GM18520 (cell line): Measurements from ENCODE around the gene IL1A.

Source experiments
- ATAC-seq: cut with Tn5 transposase; IDR thresholded peaks from one replicate; pipeline ENCODE4 v1.9.1; 2021; ENCODE audit not compliant: unreplicated experiment

The IL1A gene

GRCh38 chr2:112764071-112765044 lies 19.9 kb downstream of the IL1A start, which contains the start of gene CKAP2L:
Gene CKAP2L (minus strand): TSS chr2:112764609. CDS start chr2:112764598, 11 bp downstream.
- ATAC-seq = peak; percentile 97

- ATAC-seq = no peak
Measured at GRCh38 chr2:112762276-112762675, 22.0 kb downstream of the IL1A start.

- no peak for ATAC-seq
Measured at GRCh38 chr2:112760149-112760548, 24.1 kb downstream of the IL1A start.

- ATAC-seq = no peak
Measured at GRCh38 chr2:112758711-112759110, 25.6 kb downstream of the IL1A start.

GRCh38 chr2:112757265-112757664 lies 27.0 kb downstream of the IL1A start:
- no peak for ATAC-seq

GRCh38 chr2:112756207-112756606 lies 28.1 kb downstream of the IL1A start:
- ATAC-seq = no peak

GRCh38 chr2:112755444-112755843 lies 28.8 kb downstream of the IL1A start:
- ATAC-seq = no peak

GRCh38 chr2:112754564-112754963 lies 29.7 kb downstream of the IL1A start:
- ATAC-seq = no peak

- ATAC-seq = no peak
Measured at GRCh38 chr2:112752667-112753066, 31.6 kb downstream of the IL1A start.

GRCh38 chr2:112751451-112752197 lies 32.7 kb downstream of the IL1A start:
- ATAC-seq = no peak

GRCh38 chr2:112750560-112750843 lies 33.8 kb downstream of the IL1A start:
- ATAC-seq = no peak

GRCh38 chr2:112749755-112750559 lies 34.3 kb downstream of the IL1A start:
- ATAC-seq = peak; percentile 44

- ATAC-seq = no peak
Measured at GRCh38 chr2:112740527-112740926, 43.8 kb downstream of the IL1A start.

- ATAC-seq = no peak
Measured at GRCh38 chr2:112737542-112738232, 46.6 kb downstream of the IL1A start.

GRCh38 chr2:112733871-112734270 lies 50.4 kb downstream of the IL1A start:
- ATAC-seq = no peak

GRCh38 chr2:112733456-112733855 lies 50.8 kb downstream of the IL1A start:
- no peak for ATAC-seq

- no peak for ATAC-seq
Measured at GRCh38 chr2:112731479-112731878, 52.8 kb downstream of the IL1A start.

- ATAC-seq = no peak
Measured at GRCh38 chr2:112730791-112731190, 53.5 kb downstream of the IL1A start.

GRCh38 chr2:112730216-112730615 lies 54.1 kb downstream of the IL1A start:
- no peak for ATAC-seq

- no peak for ATAC-seq
Measured at GRCh38 chr2:112728378-112729175, 55.7 kb downstream of the IL1A start.
